SU-DHL-6 (cell line): Measurements from ENCODE around the gene METTL6.
"Not testable (repeated sequence)": the region's sequence is repeated elsewhere in the genome, so short reads cannot be mapped to it uniquely, and the experiment has no call there.

Experiments used
- H2AFZ ChIP-seq: fragments of 200-600 bp; sonication (generic); 2 replicates; pipeline ENCODE4 v1.6.1; 2014; ENCODE audit warnings: low read depth, mild to moderate bottlenecking, moderate library complexity, mixed read lengths, antibody characterized with exemption, low read length; ENCODE audit not compliant: severe bottlenecking
- H3F3A ChIP-seq: fragments of 200-600 bp; shearing (Covaris generic); 2 replicates; pipeline ENCODE4 v1.6.0; 2016; ENCODE audit warnings: antibody characterized with exemption, mild to moderate bottlenecking; ENCODE audit not compliant: insufficient read depth
- H3K27ac ChIP-seq: fragments of 200-600 bp; sonication (generic); 2 replicates; pipeline ENCODE4 v1.5.1; 2016; ENCODE audit warnings: low read depth, mild to moderate bottlenecking, low read length, moderate library complexity, mixed read lengths
- H3K27me3 ChIP-seq: fragments of 200-600 bp; sonication (generic), shearing (Covaris generic); 2 replicates; pipeline ENCODE4 v1.6.0; 2014; ENCODE audit warnings: mild to moderate bottlenecking, low read length
- H3K36me3 ChIP-seq: fragments of 200-600 bp; sonication (generic); 2 replicates; pipeline ENCODE4 v1.6.1; 2014; ENCODE audit warnings: mild to moderate bottlenecking, low read length, mixed read lengths
- H3K4me2 ChIP-seq: fragments of 300-600, 200-600 bp; shearing (Covaris generic), sonication (generic); 2 replicates; pipeline ENCODE4 v1.6.0; 2014; ENCODE audit warnings: low read length, low read depth, mild to moderate bottlenecking; ENCODE audit not compliant: poor library complexity, severe bottlenecking
- H3K4me3 ChIP-seq: fragments of 200-600 bp; sonication (generic); 2 replicates; pipeline ENCODE4 v1.5.1; 2014; ENCODE audit warnings: antibody characterized with exemption, low read length, mild to moderate bottlenecking, mixed read lengths; ENCODE audit not compliant: insufficient read depth, poor library complexity, severe bottlenecking
- H3K79me2 ChIP-seq: fragments of 200-600 bp; sonication (generic); 2 replicates; pipeline ENCODE4 v1.6.1; 2014; ENCODE audit warnings: mild to moderate bottlenecking, low read length, moderate library complexity; ENCODE audit not compliant: insufficient read depth
- H3K9ac ChIP-seq: fragments of 200-600 bp; sonication (generic); 2 replicates; pipeline ENCODE4 v1.7.0; 2014; ENCODE audit warnings: mild to moderate bottlenecking, low read length
- H3K9me2 ChIP-seq: fragments of 200-600 bp; sonication (generic); replicated peaks from 2 replicates; pipeline ENCODE4 v1.6.1; 2014; ENCODE audit warnings: low read length; ENCODE audit not compliant: insufficient read depth
- H3K9me3 ChIP-seq: fragments of 200-600 bp; sonication (generic); 2 replicates; pipeline ENCODE4 v1.6.1; 2014; ENCODE audit warnings: low read length, mixed read lengths; ENCODE audit not compliant: insufficient read depth
- H4K20me1 ChIP-seq: fragments of 200-600 bp; sonication (generic); 2 replicates; pipeline ENCODE4 v1.6.1; 2014; ENCODE audit warnings: low read depth, mild to moderate bottlenecking, antibody characterized with exemption, low read length, moderate library complexity, mixed read lengths
- EZH2phosphoT487 ChIP-seq: fragments of 200-600 bp; sonication (generic), shearing (Covaris generic); conservative IDR thresholded peaks from 2 replicates; pipeline ENCODE4 v1.6.1; 2018; ENCODE audit warnings: mild to moderate bottlenecking, antibody characterized with exemption, low read length, moderate library complexity, mixed read lengths
- TF ChIP-seq, protein P1 (sequence below): fragments of 200-600 bp; sonication (generic); IDR thresholded peaks from one replicate; pipeline ENCODE4 v1.5.1; 2017; ENCODE audit warnings: antibody characterized with exemption, mild to moderate bottlenecking, low read length, moderate library complexity; ENCODE audit not compliant: insufficient read depth, poor library complexity, severe bottlenecking

The METTL6 gene

DNA sequence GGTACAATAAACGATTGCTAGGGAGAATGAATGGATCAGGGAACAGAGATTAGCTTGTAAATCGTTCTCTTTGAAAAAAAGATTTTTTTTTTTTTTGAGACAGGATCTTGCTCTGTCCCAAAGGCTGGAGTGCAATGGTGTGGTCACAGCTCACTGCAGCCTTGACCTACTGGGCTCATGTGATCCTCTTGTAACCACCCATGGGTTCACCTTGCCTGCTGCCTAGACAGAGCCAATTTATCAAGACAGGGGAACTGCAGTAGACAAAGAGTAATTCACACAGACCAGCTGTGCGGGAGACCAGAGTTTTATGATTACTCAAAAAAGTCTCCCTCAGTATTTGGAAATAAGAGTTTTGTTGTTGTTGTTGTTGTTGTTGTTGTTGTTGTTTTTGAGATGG lies 39.6 kb downstream of the METTL6 start:
- TF ChIP-seq EZH2phosphoT487: no peak
- TF ChIP-seq, protein P1, sequence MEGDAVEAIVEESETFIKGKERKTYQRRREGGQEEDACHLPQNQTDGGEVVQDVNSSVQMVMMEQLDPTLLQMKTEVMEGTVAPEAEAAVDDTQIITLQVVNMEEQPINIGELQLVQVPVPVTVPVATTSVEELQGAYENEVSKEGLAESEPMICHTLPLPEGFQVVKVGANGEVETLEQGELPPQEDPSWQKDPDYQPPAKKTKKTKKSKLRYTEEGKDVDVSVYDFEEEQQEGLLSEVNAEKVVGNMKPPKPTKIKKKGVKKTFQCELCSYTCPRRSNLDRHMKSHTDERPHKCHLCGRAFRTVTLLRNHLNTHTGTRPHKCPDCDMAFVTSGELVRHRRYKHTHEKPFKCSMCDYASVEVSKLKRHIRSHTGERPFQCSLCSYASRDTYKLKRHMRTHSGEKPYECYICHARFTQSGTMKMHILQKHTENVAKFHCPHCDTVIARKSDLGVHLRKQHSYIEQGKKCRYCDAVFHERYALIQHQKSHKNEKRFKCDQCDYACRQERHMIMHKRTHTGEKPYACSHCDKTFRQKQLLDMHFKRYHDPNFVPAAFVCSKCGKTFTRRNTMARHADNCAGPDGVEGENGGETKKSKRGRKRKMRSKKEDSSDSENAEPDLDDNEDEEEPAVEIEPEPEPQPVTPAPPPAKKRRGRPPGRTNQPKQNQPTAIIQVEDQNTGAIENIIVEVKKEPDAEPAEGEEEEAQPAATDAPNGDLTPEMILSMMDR: no peak
- Histone ChIP-seq H3K79me2 (no peaks in the 10 kb centered on the region), H3K9ac (no peak overlapping the region), H3K36me3 (no peaks in the 10 kb centered on the region), H3F3A (peaks cover 18% of the 10 kb centered on the region), H4K20me1 (no peaks in the 10 kb centered on the region), H3K27ac (no peak overlapping the region), H3K9me2 (no peaks in the 10 kb centered on the region), H3K27me3 (no peaks in the 10 kb centered on the region), H3K4me2 (no peak overlapping the region), H3K9me3 (no peaks in the 10 kb centered on the region), H2AFZ (no peak overlapping the region), H3K4me3 (no peak overlapping the region)

DNA sequence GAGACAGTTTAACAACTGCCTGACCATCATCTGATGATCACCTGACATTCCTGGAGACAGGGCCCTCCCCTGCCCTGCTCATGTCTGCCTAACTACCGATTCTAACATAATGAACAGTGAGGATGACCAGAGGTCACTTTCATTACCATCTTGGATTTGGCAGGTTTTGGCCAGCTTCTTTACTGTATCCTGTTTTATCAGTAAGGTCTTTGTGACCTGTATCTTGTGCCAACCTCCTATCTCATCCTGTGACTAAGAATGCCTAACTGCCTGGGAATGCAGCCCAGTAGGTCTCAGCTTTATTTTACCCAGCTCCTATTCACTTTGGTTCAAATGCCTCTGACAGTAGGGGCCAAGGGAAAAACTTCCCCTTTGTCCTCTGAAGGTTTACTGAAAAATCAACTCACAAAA lies 40.2 kb downstream of the METTL6 start:
- H3K4me3 ChIP-seq: no peak overlapping the region
- no peaks in the 10 kb centered on the region for H4K20me1 ChIP-seq
- H3K9ac ChIP-seq: no peak overlapping the region
- no peaks in the 10 kb centered on the region for H3K79me2 ChIP-seq
- H3K9me2 ChIP-seq: no peaks in the 10 kb centered on the region
- no peak overlapping the region for H3K27ac ChIP-seq
- H3F3A ChIP-seq: peaks cover 18% of the 10 kb centered on the region
- no peaks in the 10 kb centered on the region for H3K27me3 ChIP-seq
- H2AFZ ChIP-seq: no peak overlapping the region
- no peaks in the 10 kb centered on the region for H3K36me3 ChIP-seq
- H3K4me2 ChIP-seq: no peak overlapping the region
- no peaks in the 10 kb centered on the region for H3K9me3 ChIP-seq
- TF ChIP-seq EZH2phosphoT487: no peak
- TF ChIP-seq, protein P1: no peak

GRCh38 chr3:15386654-15386955 lies 40.7 kb downstream of the METTL6 start:
- H3K27me3 ChIP-seq, H3K9me3 ChIP-seq, H2AFZ ChIP-seq, H3K27ac ChIP-seq, H3K4me3 ChIP-seq, H3K9me2 ChIP-seq, H3K9ac ChIP-seq, H3K36me3 ChIP-seq, H3K79me2 ChIP-seq, H4K20me1 ChIP-seq, H3K4me2 ChIP-seq: not testable (repeated sequence)
- H3F3A ChIP-seq: peaks cover 18% of the 10 kb centered on the region

GRCh38 chr3:15385901-15386653 lies 41.3 kb downstream of the METTL6 start:
- Histone ChIP-seq H2AFZ (no peak overlapping the region), H3K4me2 (no peak overlapping the region), H3K27me3 (no peaks in the 10 kb centered on the region), H3F3A (peaks cover 18% of the 10 kb centered on the region), H3K9ac (no peak overlapping the region), H3K79me2 (no peaks in the 10 kb centered on the region), H3K9me2 (no peaks in the 10 kb centered on the region), H3K36me3 (no peaks in the 10 kb centered on the region), H3K27ac (peak overlapping the region; percentile 86; the same call in 1 of the 2 replicates), H3K9me3 (no peaks in the 10 kb centered on the region), H4K20me1 (no peaks in the 10 kb centered on the region), H3K4me3 (no peak overlapping the region)
- TF ChIP-seq, protein P1: no peak
- TF ChIP-seq EZH2phosphoT487: no peak

DNA sequence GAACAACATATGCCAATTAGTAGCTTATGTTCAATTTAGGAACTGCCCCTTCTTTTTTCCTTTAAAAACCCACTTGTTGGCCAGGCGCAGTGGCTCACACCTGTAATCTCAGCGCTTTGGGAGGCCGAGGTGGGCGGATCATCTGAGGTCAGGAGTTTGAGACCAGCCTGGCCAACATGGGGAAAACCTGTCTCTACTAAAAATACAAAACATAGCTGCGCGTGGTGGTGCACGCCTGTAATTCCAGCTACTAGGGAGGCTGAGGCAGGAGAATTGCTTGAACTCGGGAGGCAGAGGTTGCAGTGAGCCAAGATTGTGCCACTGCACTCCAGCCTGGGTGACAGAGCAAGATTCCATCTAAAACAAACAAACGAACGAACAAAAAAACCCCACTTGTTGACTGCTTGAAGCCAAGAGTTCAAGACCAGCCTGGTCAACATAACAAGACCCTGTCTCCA lies 42.1 kb downstream of the METTL6 start:
- Histone ChIP-seq H3K27ac (peak overlapping the region; percentile 86), H3K4me2 (peak overlapping the region; percentile 58), H3F3A (peaks cover 18% of the 10 kb centered on the region)
- H4K20me1 ChIP-seq, H3K79me2 ChIP-seq, H3K27me3 ChIP-seq, H3K9ac ChIP-seq, H3K9me3 ChIP-seq, H3K9me2 ChIP-seq, H3K4me3 ChIP-seq, H2AFZ ChIP-seq, H3K36me3 ChIP-seq: not testable (repeated sequence)
